GM12878 (cell line): Measurements from ENCODE around the gene NUAK1. TPM values are rescaled to one million over a fixed set of nuclear protein-coding genes. Genes with fewer than 3 reads are reported as not detected.

Experiments used
- ATAC-seq: fragments of 200-7000 bp; cut with Tn5 transposase; 3 replicates; pipeline ENCODE4 v1.9.1; 2020; ENCODE audit warnings: mild to moderate bottlenecking, moderate library complexity
- BruUV-seq: library from RNA; stranded (reverse); fragments of 400-500 nt; replicated peaks from 2 replicates; lab custom pipeline; 2021; lab: Mats Ljungman, UMichigan
- CTCF ChIA-PET: fragments of 300-600 bp; sonication (Branson Sonifier 250); formaldehyde crosslinking; extraction: SDS; loops from one replicate; lab custom pipeline; 2021; ENCODE audit warnings: inconsistent platforms; lab: Yijun Ruan, JAX
- POLR2A ChIA-PET: fragments of 350-600 bp; formaldehyde crosslinking; extraction: SDS; loops from one replicate; lab custom pipeline; 2021; ENCODE audit warnings: inconsistent platforms; lab: Charles Lee
- RAD21 ChIA-PET: fragments of 300-600 bp; sonication (Branson Sonifier 250); formaldehyde crosslinking; loops from one replicate; lab custom pipeline; 2023; ENCODE audit warnings: antibody characterized with exemption; ENCODE audit not compliant: unreplicated experiment; lab: Charles Lee
- SMC1A ChIA-PET: fragments of 300-600 bp; sonication (Branson Sonifier 250); formaldehyde crosslinking; loops from one replicate; lab custom pipeline; 2023; ENCODE audit not compliant: unreplicated experiment, uncharacterized antibody; lab: Charles Lee
- DNase-seq: peaks from one replicate; pipeline ENCODE4 v3.0.0-alpha.2; 2011; ENCODE audit warnings: low read depth, low spot score
- FAIRE-seq: peaks from 3 replicates; lab custom pipeline; 2011; peaks lifted over from hg19 to GRCh38; lab: Jason Lieb, UNC
- H2AFZ ChIP-seq: 2 replicates; pipeline ENCODE4 v1.6.0; 2011; ENCODE audit warnings: low read depth, low read length, control low read depth; ENCODE audit not compliant: control insufficient read depth
- H3K27ac ChIP-seq: 2 replicates; pipeline ENCODE4 v1.5.1; 2011; ENCODE audit warnings: control low read depth; ENCODE audit not compliant: control insufficient read depth, insufficient read depth
- H3K27me3 ChIP-seq, 2 experiments: replicated peaks in 1 of 2; 2 replicates each; pipeline versions ENCODE4 v1.6.0 to v1.6.1; 2011; ENCODE audit warnings: low read length in 1 of 2; ENCODE audit not compliant: control insufficient read depth in 2 of 2, insufficient read depth in 2 of 2
- H3K36me3 ChIP-seq, 2 experiments: 2 replicates each; pipeline ENCODE4 v1.5.1; 2011; ENCODE audit warnings: low read length in 1 of 2; ENCODE audit not compliant: control insufficient read depth in 2 of 2, insufficient read depth in 2 of 2
- H3K4me1 ChIP-seq: 2 replicates; pipeline ENCODE4 v1.6.1; 2011; ENCODE audit warnings: mild to moderate bottlenecking, low read length, moderate library complexity, mixed read lengths; ENCODE audit not compliant: control insufficient read depth, insufficient read depth
- H3K4me2 ChIP-seq: 2 replicates; pipeline ENCODE4 v1.6.0; 2011; ENCODE audit warnings: control low read depth; ENCODE audit not compliant: control insufficient read depth, insufficient read depth
- H3K4me3 ChIP-seq: fragments of 200-600 bp; sonication (generic); 2 replicates; pipeline ENCODE4 v1.5.1; 2016
- H3K79me2 ChIP-seq: 2 replicates; pipeline ENCODE4 v1.6.0; 2011; ENCODE audit warnings: low read length; ENCODE audit not compliant: control insufficient read depth, insufficient read depth
- H3K9ac ChIP-seq: 2 replicates; pipeline ENCODE4 v1.8.0; 2011; ENCODE audit warnings: low read length, control low read depth, mixed read lengths; ENCODE audit not compliant: control insufficient read depth, insufficient read depth
- H3K9me3 ChIP-seq: replicated peaks from 3 replicates; pipeline ENCODE4 v1.5.1; 2011; ENCODE audit warnings: mild to moderate bottlenecking, low read length; ENCODE audit not compliant: control insufficient read depth, insufficient read depth
- H4K20me1 ChIP-seq: 2 replicates; pipeline ENCODE4 v1.6.0; 2011; ENCODE audit not compliant: control insufficient read depth, insufficient read depth
- ATF2 ChIP-seq: IDR thresholded peaks from 2 replicates; pipeline ENCODE4 v1.6.1; 2012; ENCODE audit warnings: low read length, inconsistent platforms
- E2F8 ChIP-seq: fragments of 450-650 bp; IDR thresholded peaks from 2 replicates; pipeline ENCODE4 v1.6.1; 2018; ENCODE audit warnings: mild to moderate bottlenecking, low read depth, moderate library complexity; ENCODE audit not compliant: partially characterized antibody
- E4F1 ChIP-seq: fragments of 450-650 bp; IDR thresholded peaks from 2 replicates; pipeline ENCODE4 v1.6.1; 2018; ENCODE audit warnings: borderline replicate concordance, mild to moderate bottlenecking; ENCODE audit not compliant: partially characterized antibody
- JUNB ChIP-seq: IDR thresholded peaks from 2 replicates; pipeline ENCODE4 v1.6.1; 2016; ENCODE audit warnings: antibody characterized with exemption, mild to moderate bottlenecking
- RB1 ChIP-seq: fragments of 450-650 bp; formaldehyde crosslinking; IDR thresholded peaks from 2 replicates; pipeline ENCODE4 v1.6.1; 2017; ENCODE audit warnings: mild to moderate bottlenecking, borderline replicate concordance
- SIX5 ChIP-seq: IDR thresholded peaks from 2 replicates; pipeline ENCODE4 v1.6.1; 2011; ENCODE audit warnings: mild to moderate bottlenecking, low read depth, low read length, moderate library complexity; ENCODE audit not compliant: severe bottlenecking
- SMAD1 ChIP-seq: fragments of 450-650 bp; IDR thresholded peaks from 2 replicates; pipeline ENCODE4 v1.6.1; 2018; ENCODE audit warnings: mild to moderate bottlenecking, low read depth; ENCODE audit not compliant: partially characterized antibody
- SMARCA5 ChIP-seq: fragments of 450-650 bp; IDR thresholded peaks from 2 replicates; pipeline ENCODE4 v1.6.1; 2017; ENCODE audit warnings: mild to moderate bottlenecking
- SMC3 ChIP-seq: IDR thresholded peaks from 2 replicates; pipeline ENCODE4 v1.6.1; 2011; ENCODE audit warnings: low read length, improper control_type of control experiment, borderline replicate concordance
- SP1 ChIP-seq: IDR thresholded peaks from one replicate; pipeline ENCODE4 v1.6.1; 2011; ENCODE audit warnings: low read depth, low read length
- WGBS: methylation state at CpG from one replicate; pipeline ENCODE4 v1.1.6; 2016; ENCODE audit warnings: low lambda C conversion rate; ENCODE audit not compliant: insufficient replicate concordance, insufficient coverage; ENCODE audit errors: missing lambda C conversion rate; 5-methylcytosine and 5-hydroxymethylcytosine counted together
- in situ Hi-C: fragments of 300-500 bp; cut with MboI; formaldehyde crosslinking; loops from 9 replicates; pipeline ENCODE4 v1.14.3; 2018; ENCODE audit warnings: mixed read lengths
- intact Hi-C: fragments of 100-400 bp; cut with micrococcal nuclease; formaldehyde crosslinking; loops from one replicate; pipeline ENCODE4 v1.14.2; 2022; ENCODE audit not compliant: unreplicated experiment
- polyA plus RNA-seq, 11 experiments: library from polyadenylated mRNA; depleted of rRNA in 4 of 11; unstranded in 6 of 11; stranded (reverse) in 5 of 11; fragments of >200 nt; fragmentation: Nextera tagmentation in 4 of 11; fragmentation: Illumina TruSeq in 1 of 11; extraction: Ambion mirVana in 4 of 11; extraction: Trizol in 1 of 11; gene quantifications; 1 replicate in 1 of 11; 2 replicates in 10 of 11; pipeline versions ENCODE4 v1.2.1 to v1.2.3, GENCODE V29; 2011 to 2016; ENCODE audit warnings: inconsistent platforms in 2 of 11, missing spikeins in 2 of 11, low read depth in 1 of 11
- total RNA-seq, 4 experiments: library from RNA; depleted of rRNA in 3 of 4; stranded (reverse); fragments of >200 nt in 3 of 4; fragmentation: Illumina TruSeq in 1 of 4; extraction: Trizol in 1 of 4; gene quantifications; 2 replicates each; pipeline versions ENCODE4 v1.2.1 to v1.2.3, GENCODE V29; 2013 to 2021
- TF ChIP-seq, protein P1 (sequence below): IDR thresholded peaks from 2 replicates; pipeline ENCODE4 v1.6.1; 2011; ENCODE audit warnings: borderline replicate concordance, low read depth, mild to moderate bottlenecking, moderate library complexity, mixed read lengths, low read length; ENCODE audit not compliant: insufficient read depth; ENCODE audit errors: extremely low read length
- TF ChIP-seq, protein P2 (sequence below): IDR thresholded peaks from 2 replicates; pipeline ENCODE4 v1.6.1; 2012; ENCODE audit warnings: mild to moderate bottlenecking, low read depth, low read length

The NUAK1 gene
- total and polyA plus RNA-seq, 10 of the 15 experiments (the other 5 are each of a cell fraction or from before 2014, with no cell fraction given), result 0.03 to 0.42 (median 0.08) TPM; not detected in 2

DNA sequence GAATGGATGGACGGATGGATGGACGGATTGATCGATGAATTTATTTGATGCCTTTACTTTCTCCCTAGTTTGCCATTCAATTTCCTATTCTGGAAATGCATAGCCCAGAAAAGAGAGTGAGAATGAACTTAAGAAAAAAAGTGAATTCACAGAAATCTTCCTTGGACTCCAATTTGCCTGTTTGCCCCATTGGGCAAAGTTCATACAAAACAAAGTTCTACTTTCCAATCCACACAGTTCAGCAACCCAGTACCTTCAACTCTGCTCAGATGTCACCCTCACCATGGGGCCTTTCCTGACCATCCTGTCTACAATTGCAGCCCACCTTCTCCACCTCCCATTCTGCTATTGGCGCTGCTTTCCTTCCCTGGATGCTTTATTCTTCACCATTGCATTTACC, 8.2 kb upstream of the NUAK1 start:
- Histone ChIP-seq H3K4me3 (no peak overlapping the region), H4K20me1 (no peaks in the 10 kb centered on the region), H3K36me3 (no peaks in the 10 kb centered on the region), H3K4me1 (no peaks in the 10 kb centered on the region), H3K27me3 (no peaks in the 10 kb centered on the region), H3K9me3 (no peaks in the 10 kb centered on the region), H2AFZ (no peak overlapping the region), H3K4me2 (no peak overlapping the region), H3K79me2 (no peaks in the 10 kb centered on the region), H3K27ac (no peak overlapping the region), H3K9ac (no peak overlapping the region)
- FAIRE-seq (no peak), DNase-seq (no peak), ATAC-seq (no peak)
- WGBS, result 46% methylated on average over 4 of the region's 4 CpGs
- POLR2A ChIA-PET, result no interaction called here
- SMC1A ChIA-PET, result no interaction called here
- intact Hi-C loops (no loop called here), in situ Hi-C loops (no loop called here)
- RAD21 ChIA-PET, result no interaction called here
- BruUV-seq, result no TSS peak
- no peak for TF ChIP-seq SIX5
- no peak for TF ChIP-seq SMARCA5
- TF ChIP-seq JUNB, result no peak
- TF ChIP-seq SP1, result no peak
- TF ChIP-seq, protein P1, sequence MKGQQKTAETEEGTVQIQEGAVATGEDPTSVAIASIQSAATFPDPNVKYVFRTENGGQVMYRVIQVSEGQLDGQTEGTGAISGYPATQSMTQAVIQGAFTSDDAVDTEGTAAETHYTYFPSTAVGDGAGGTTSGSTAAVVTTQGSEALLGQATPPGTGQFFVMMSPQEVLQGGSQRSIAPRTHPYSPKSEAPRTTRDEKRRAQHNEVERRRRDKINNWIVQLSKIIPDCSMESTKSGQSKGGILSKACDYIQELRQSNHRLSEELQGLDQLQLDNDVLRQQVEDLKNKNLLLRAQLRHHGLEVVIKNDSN, result no peak
- TF ChIP-seq E2F8, result no peak
- TF ChIP-seq, protein P2, sequence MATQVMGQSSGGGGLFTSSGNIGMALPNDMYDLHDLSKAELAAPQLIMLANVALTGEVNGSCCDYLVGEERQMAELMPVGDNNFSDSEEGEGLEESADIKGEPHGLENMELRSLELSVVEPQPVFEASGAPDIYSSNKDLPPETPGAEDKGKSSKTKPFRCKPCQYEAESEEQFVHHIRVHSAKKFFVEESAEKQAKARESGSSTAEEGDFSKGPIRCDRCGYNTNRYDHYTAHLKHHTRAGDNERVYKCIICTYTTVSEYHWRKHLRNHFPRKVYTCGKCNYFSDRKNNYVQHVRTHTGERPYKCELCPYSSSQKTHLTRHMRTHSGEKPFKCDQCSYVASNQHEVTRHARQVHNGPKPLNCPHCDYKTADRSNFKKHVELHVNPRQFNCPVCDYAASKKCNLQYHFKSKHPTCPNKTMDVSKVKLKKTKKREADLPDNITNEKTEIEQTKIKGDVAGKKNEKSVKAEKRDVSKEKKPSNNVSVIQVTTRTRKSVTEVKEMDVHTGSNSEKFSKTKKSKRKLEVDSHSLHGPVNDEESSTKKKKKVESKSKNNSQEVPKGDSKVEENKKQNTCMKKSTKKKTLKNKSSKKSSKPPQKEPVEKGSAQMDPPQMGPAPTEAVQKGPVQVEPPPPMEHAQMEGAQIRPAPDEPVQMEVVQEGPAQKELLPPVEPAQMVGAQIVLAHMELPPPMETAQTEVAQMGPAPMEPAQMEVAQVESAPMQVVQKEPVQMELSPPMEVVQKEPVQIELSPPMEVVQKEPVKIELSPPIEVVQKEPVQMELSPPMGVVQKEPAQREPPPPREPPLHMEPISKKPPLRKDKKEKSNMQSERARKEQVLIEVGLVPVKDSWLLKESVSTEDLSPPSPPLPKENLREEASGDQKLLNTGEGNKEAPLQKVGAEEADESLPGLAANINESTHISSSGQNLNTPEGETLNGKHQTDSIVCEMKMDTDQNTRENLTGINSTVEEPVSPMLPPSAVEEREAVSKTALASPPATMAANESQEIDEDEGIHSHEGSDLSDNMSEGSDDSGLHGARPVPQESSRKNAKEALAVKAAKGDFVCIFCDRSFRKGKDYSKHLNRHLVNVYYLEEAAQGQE, result no peak
- no peak for TF ChIP-seq ATF2
- TF ChIP-seq SMAD1, result no peak
- no peak for TF ChIP-seq E4F1
- no peak for TF ChIP-seq SMC3
- TF ChIP-seq RB1, result no peak
- CTCF ChIA-PET, result interaction anchor here (3.8 kb wide), 1 partner anchor 11 kb away, joined by 33 read pairs; no protein-coding TSS in a partner anchor
